OCI-LY1 (cell line): ENCODE measurements around the gene MAP3K3.

Experiments
- EZH2 ChIP-seq: fragments of 200-600 bp; sonication (generic), shearing (Covaris generic); IDR thresholded peaks from 2 replicates; pipeline ENCODE4 v1.8.0; 2017; ENCODE audit warnings: borderline replicate concordance, mixed run types, mild to moderate bottlenecking, antibody characterized with exemption, low read length, moderate library complexity, mixed read lengths
- TF ChIP-seq, protein P1 (sequence below): fragments of 200-600 bp; sonication (generic), shearing (Covaris generic); IDR thresholded peaks from 2 replicates; pipeline ENCODE4 v1.5.1; 2017; ENCODE audit warnings: mild to moderate bottlenecking, antibody characterized with exemption, low read length, moderate library complexity, mixed read lengths

DNA sequence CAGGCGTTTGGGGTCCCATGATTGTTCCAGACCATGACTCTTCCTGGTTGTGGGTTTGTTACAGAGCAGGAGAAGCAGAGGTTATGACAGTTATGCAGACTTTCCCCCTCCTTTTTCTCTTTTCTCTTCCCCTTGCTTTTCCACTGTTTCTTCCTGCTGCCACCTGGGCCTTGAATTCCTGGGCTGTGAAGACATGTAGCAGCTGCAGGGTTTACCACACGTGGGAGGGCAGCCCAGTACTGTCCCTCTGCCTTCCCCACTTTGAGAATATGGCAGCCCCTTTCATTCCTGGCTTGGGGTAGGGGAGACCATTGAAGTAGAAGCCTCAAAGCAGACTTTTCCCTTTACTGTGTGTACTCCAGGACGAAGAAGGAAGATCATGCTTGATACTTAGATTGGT lies 29.4 kb upstream of the MAP3K3 start:
- TF ChIP-seq, protein P1, sequence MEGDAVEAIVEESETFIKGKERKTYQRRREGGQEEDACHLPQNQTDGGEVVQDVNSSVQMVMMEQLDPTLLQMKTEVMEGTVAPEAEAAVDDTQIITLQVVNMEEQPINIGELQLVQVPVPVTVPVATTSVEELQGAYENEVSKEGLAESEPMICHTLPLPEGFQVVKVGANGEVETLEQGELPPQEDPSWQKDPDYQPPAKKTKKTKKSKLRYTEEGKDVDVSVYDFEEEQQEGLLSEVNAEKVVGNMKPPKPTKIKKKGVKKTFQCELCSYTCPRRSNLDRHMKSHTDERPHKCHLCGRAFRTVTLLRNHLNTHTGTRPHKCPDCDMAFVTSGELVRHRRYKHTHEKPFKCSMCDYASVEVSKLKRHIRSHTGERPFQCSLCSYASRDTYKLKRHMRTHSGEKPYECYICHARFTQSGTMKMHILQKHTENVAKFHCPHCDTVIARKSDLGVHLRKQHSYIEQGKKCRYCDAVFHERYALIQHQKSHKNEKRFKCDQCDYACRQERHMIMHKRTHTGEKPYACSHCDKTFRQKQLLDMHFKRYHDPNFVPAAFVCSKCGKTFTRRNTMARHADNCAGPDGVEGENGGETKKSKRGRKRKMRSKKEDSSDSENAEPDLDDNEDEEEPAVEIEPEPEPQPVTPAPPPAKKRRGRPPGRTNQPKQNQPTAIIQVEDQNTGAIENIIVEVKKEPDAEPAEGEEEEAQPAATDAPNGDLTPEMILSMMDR: no peak
- no peak for TF ChIP-seq EZH2
